DND-41 (cell line): ENCODE data around the gene CREM.

Source experiments
- ATAC-seq: fragments of 200-7000 bp; cut with Tn5 transposase; 3 replicates; pipeline ENCODE4 v1.9.1; 2021; ENCODE audit warnings: low read depth; ENCODE audit not compliant: insufficient read depth
- DNase-seq: peaks from one replicate; pipeline ENCODE4 v3.0.0-alpha.2; 2020
- H2AFZ ChIP-seq: 2 replicates; pipeline ENCODE4 v1.6.0; 2012; ENCODE audit warnings: low read depth, low read length
- H3K27ac ChIP-seq: 2 replicates; pipeline ENCODE4 v1.5.1; 2012; ENCODE audit warnings: low read length, inconsistent platforms
- H3K27me3 ChIP-seq: fragments of 200-600 bp; sonication (generic); 2 replicates; pipeline ENCODE4 v1.6.0; 2012; ENCODE audit warnings: low read length, mild to moderate bottlenecking, inconsistent platforms; ENCODE audit not compliant: insufficient read depth, poor library complexity
- H3K36me3 ChIP-seq: 2 replicates; pipeline ENCODE4 v1.5.1; 2012; ENCODE audit warnings: low read length, inconsistent platforms; ENCODE audit not compliant: insufficient read depth
- H3K4me1 ChIP-seq: 2 replicates; pipeline ENCODE4 v1.5.1; 2012; ENCODE audit warnings: mild to moderate bottlenecking, low read length; ENCODE audit not compliant: insufficient read depth
- H3K4me2 ChIP-seq: 2 replicates; pipeline ENCODE4 v1.6.0; 2012; ENCODE audit warnings: mild to moderate bottlenecking, moderate library complexity, low read length, inconsistent platforms; ENCODE audit not compliant: insufficient read depth
- H3K4me3 ChIP-seq, 2 experiments: fragments of 200-600 bp in 1 of 2; shearing (Covaris generic) in 1 of 2; 2 replicates each; pipeline ENCODE4 v1.5.1; 2012 to 2016; ENCODE audit warnings: inconsistent platforms in 2 of 2, low read length in 2 of 2, mild to moderate bottlenecking in 2 of 2, low read depth in 1 of 2, moderate library complexity in 1 of 2
- H3K79me2 ChIP-seq: 2 replicates; pipeline ENCODE4 v1.6.0; 2012; ENCODE audit warnings: low read length, inconsistent platforms; ENCODE audit not compliant: insufficient read depth
- H3K9ac ChIP-seq: 2 replicates; pipeline ENCODE4 v1.6.0; 2012; ENCODE audit warnings: low read depth, mild to moderate bottlenecking, inconsistent platforms, low read length, moderate library complexity
- H3K9me3 ChIP-seq: 2 replicates; pipeline ENCODE4 v1.5.1; 2012; ENCODE audit warnings: low read length, moderate library complexity, mild to moderate bottlenecking, inconsistent platforms; ENCODE audit not compliant: insufficient read depth, severe bottlenecking
- H4K20me1 ChIP-seq: 2 replicates; pipeline ENCODE4 v1.6.0; 2012; ENCODE audit warnings: low read length; ENCODE audit not compliant: insufficient read depth
- CTCF ChIP-seq: IDR thresholded peaks from 2 replicates; pipeline ENCODE4 v1.5.1; 2012; ENCODE audit warnings: borderline replicate concordance, low read length, moderate library complexity, mild to moderate bottlenecking; ENCODE audit not compliant: poor library complexity, severe bottlenecking; ENCODE audit errors: extremely low read depth
- EZH2 ChIP-seq: IDR thresholded peaks from 3 replicates; pipeline ENCODE4 v1.6.1; 2012; ENCODE audit warnings: borderline replicate concordance, low read depth, mild to moderate bottlenecking, moderate library complexity, low read length, inconsistent platforms; ENCODE audit not compliant: severe bottlenecking

Gene CREM

GRCh38 chr10:35237766-35238512 lies 111.3 kb downstream of the CREM start:
- H3K27ac ChIP-seq: no peak overlapping the region
- H3K27me3 ChIP-seq: no peaks in the 10 kb centered on the region
- no peak for TF ChIP-seq EZH2
- no peak for TF ChIP-seq CTCF
- H3K9ac ChIP-seq: no peak overlapping the region
- ATAC-seq (no peak), DNase-seq (no peak)
- no peaks in the 10 kb centered on the region for H3K79me2 ChIP-seq
- no peaks in the 10 kb centered on the region for H3K36me3 ChIP-seq
- H3K9me3 ChIP-seq: no peaks in the 10 kb centered on the region
- no peak overlapping the region for H2AFZ ChIP-seq
- no peak overlapping the region for H3K4me3 ChIP-seq
- no peaks in the 10 kb centered on the region for H3K4me1 ChIP-seq
- no peak overlapping the region for H3K4me2 ChIP-seq
- no peaks in the 10 kb centered on the region for H4K20me1 ChIP-seq

GRCh38 chr10:35244549-35244948 lies 117.9 kb downstream of the CREM start:
- Histone ChIP-seq H3K27ac (no peak overlapping the region), H4K20me1 (no peaks in the 10 kb centered on the region), H2AFZ (no peak overlapping the region), H3K4me1 (no peaks in the 10 kb centered on the region), H3K4me2 (no peak overlapping the region), H3K79me2 (no peaks in the 10 kb centered on the region), H3K9ac (no peak overlapping the region), H3K4me3 (no peak overlapping the region), H3K9me3 (no peaks in the 10 kb centered on the region), H3K36me3 (no peaks in the 10 kb centered on the region), H3K27me3 (no peaks in the 10 kb centered on the region)
- DNase-seq: no peak
- no peak for ATAC-seq
- no peak for TF ChIP-seq EZH2
- no peak for TF ChIP-seq CTCF

GRCh38 chr10:35246770-35247343 lies 120.2 kb downstream of the CREM start:
- Histone ChIP-seq H3K4me3 (no peak overlapping the region), H3K9ac (no peak overlapping the region), H3K27ac (no peak overlapping the region), H3K4me1 (no peaks in the 10 kb centered on the region), H3K36me3 (no peaks in the 10 kb centered on the region), H3K4me2 (no peak overlapping the region), H2AFZ (no peak overlapping the region), H4K20me1 (no peaks in the 10 kb centered on the region), H3K27me3 (no peaks in the 10 kb centered on the region), H3K79me2 (no peaks in the 10 kb centered on the region), H3K9me3 (no peaks in the 10 kb centered on the region)
- TF ChIP-seq EZH2: no peak
- TF ChIP-seq CTCF: no peak
- ATAC-seq (no peak), DNase-seq (no peak)
